M059J (cell line): ENCODE results near the gene COL4A4. TPM values are rescaled to one million over a fixed set of nuclear protein-coding genes. Genes with fewer than 3 reads are reported as not detected.

ENCODE experiments used
- DNase-seq: peaks from one replicate; pipeline ENCODE4 v3.0.0-alpha.2; 2012; ENCODE audit warnings: low read depth
- total RNA-seq: library from RNA; depleted of rRNA; stranded (reverse); fragments of >200 nt; shearing (Covaris generic); gene quantifications from 2 replicates; pipeline ENCODE4 v1.2.3, GENCODE V29; 2014

Gene COL4A4
- total RNA-seq, 1 experiment from 2014 or later: 0.89 TPM

- DNase-seq: no peak
These were observed 2.1 kb downstream of the COL4A4 start for GRCh38 chr2:227161947-227162346.

GRCh38 chr2:227160164-227160563 lies 3.8 kb downstream of the COL4A4 start:
- DNase-seq: no peak

GRCh38 chr2:227154986-227155774 lies 8.8 kb downstream of the COL4A4 start:
- peak; percentile 43 for DNase-seq

DNA sequence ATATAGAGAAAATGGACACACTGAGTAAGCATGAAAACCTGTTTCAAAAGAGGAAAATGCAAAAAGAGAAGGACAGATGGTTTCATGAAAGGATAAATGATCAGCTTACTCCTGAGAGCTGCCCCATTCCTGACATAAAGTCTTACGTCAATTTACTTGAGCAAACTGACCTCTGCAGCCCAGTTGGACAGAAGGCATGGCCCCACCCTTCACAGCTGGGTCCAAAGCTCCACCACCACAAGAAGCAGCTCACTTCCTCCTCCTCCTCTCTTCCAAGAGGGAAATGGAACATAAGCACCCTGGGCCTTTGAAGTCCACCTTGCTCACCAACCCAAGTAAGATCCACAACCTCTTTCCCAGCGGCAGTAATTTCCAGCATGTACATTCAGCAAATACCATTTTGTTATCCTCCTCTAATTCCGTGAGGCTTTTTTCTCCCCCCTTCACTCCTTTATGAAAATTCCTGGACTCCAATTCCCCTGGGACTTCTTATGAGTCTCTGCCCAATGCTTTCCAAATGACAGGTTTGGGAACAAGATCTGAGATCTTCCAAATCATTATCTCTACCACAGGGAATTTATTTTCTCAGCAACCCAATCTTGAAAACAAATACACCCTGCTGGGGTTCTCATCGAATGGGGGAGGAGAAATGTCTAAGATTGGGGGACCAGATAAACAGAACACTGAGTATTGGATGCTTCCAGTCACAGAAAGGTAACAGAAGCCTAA lies 10.1 kb downstream of the COL4A4 start:
- DNase-seq: no peak

DNA sequence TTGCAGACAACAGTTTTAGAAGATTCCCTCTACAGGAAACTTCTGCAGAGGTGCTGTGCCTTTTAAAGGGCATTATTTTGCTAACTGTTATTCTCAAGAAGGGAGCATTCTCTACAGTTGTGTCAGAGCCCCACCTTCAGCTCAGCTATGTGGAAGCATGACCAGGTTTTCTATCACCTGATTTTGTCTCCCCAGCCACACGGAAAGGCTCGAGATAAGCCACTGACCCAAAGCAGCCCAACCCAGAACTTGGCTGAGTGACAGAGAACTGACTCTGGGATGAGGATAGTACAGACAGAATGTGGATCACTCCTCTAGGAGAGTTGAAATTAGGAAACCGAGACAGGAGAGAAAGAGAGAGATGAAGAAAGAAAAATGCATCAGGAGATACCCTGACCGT lies 10.7 kb downstream of the COL4A4 start:
- no peak for DNase-seq

- no peak for DNase-seq
These were observed 11.8 kb downstream of the COL4A4 start for GRCh38 chr2:227152093-227152766.

DNA sequence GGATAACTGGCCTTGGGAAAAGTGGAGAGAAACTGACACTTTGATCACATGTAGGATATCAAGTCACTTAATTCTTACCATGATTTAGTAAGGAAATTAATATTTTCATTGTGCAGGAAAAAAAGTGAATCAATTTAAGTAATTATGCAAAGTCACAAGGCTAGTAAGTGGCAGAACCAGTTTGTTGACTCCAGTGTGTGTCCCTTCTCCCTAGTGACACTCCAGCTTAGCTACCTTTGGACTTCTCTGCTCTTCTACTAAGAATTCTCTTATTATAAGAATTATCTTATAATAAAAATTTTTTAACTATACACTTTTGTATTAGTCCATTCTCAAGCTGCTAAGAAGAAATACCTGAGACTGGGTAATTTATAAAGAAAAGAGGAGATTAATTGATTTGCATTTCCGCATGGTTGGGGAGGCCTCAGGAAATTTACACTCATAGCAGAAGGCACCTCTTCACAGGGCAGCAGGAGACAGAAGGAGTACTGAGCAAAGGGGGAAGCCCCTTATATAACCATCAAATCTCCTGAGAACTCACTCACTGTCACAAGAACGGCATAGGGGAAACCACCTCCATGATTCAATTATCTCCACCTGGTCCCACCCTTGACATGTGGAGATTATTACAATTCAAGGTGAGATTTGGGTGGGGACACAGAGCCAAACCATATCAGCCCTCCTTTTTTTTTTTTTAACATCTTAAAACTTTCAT lies 13.6 kb downstream of the COL4A4 start:
- no peak for DNase-seq

DNA sequence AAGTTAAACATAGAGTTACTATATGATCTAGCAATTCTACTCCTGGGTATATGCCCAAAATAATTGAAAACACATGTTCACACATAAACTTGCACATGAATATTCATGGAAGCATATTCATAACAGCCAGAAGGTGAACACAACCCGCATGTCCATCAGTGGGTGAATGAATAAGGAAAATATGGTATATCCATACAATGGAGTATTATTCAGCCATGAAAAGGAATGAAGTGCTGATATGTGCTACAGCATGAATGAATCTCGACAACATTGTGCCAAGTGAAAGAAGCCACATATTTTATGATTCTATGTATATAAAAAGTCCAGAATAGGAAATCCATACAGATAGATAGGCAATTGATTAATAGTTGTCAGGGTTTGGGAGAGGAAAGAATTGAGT lies 15.9 kb downstream of the COL4A4 start:
- DNase-seq: no peak

DNA sequence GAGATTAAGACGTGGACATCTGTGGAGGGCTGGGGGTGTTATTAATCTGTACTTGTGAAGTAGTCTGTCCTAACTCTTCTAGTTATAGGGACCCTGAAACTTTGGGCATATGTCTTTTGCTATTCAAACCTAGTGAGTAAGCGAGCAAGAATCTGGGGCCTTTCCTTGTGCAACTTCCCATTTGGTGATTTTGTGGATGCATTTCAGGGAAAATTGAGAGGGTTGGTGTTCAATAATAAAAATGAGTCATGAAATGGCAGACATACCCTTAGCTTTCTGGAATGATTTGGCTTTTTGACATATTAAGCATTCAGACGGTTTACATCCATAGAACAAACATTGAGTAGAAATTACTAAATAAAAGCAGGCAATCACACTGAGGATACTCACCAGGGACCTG lies 17.0 kb downstream of the COL4A4 start:
- DNase-seq: peak; percentile 18

DNA sequence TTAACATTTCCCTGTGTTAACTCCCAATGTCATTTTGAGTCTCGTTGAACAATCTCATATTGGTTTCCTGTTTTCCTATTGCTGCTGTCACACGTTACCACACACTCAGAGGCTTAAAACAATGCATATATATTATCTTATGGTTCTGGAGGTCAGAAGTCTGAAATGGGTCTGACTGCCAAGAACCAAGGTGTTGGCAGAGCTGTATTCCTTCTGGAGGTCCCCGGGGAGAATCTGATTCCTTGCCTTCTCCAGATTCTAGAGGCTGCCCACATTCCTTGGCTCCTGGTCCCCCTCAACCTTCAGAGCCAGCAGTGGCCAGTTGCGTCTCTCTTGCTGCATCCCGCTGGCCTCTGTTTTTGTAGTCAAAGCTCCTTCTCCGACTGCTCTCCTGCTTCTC lies 17.5 kb downstream of the COL4A4 start:
- no peak for DNase-seq

- no peak for DNase-seq
These were observed 20.1 kb downstream of the COL4A4 start for GRCh38 chr2:227143895-227144294.

GRCh38 chr2:227141301-227141700 lies 22.7 kb downstream of the COL4A4 start:
- no peak for DNase-seq

DNA sequence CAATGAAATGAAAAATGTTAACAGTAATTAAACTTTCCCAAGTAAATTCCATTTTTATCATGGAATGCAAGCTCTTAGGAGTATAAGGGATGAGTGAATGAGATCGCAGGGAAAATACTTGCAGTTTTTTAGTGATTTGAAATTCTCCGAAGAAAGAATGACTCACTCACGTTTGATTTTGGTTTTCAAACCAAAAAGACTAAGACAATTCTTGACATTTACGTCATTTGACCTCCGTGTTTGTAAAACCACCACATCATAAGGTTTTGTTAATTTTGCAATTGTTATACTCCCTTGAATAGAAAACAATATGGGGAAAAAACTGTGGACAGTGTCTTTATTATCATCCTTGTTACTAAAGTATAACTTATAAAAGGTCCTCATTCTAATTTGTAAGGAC lies 29.4 kb downstream of the COL4A4 start:
- no peak for DNase-seq

GRCh38 chr2:227132986-227133385 lies 31.0 kb downstream of the COL4A4 start:
- DNase-seq: no peak

GRCh38 chr2:227130636-227131035 lies 33.4 kb downstream of the COL4A4 start:
- no peak for DNase-seq

GRCh38 chr2:227127201-227127600 lies 36.8 kb downstream of the COL4A4 start:
- DNase-seq: no peak

GRCh38 chr2:227125506-227125905 lies 38.5 kb downstream of the COL4A4 start:
- DNase-seq: peak; percentile 9

GRCh38 chr2:227124811-227125210 lies 39.2 kb downstream of the COL4A4 start:
- no peak for DNase-seq

DNA sequence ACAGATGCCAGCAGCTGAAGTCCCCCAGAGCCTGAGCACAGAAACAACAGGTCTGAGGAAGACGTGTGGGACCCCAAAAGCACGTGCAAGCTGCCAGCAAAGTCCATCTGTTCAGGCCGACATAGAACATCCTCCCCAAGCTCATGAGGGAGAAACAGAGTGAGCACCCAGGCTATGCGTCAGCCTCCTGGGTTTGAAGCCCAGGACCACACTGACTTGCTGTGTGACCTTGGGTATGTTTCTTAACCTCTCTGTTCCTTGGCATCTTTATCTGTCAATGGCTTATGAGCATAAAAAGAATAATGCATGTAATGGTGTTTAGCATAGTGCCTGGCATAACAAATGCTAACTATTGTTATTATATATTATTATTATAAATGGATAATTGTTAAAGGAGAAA lies 40.3 kb downstream of the COL4A4 start:
- no peak for DNase-seq

GRCh38 chr2:227118353-227118752 lies 45.7 kb downstream of the COL4A4 start:
- DNase-seq: no peak

- no peak for DNase-seq
These were observed 46.2 kb downstream of the COL4A4 start for GRCh38 chr2:227117852-227118251.

DNA sequence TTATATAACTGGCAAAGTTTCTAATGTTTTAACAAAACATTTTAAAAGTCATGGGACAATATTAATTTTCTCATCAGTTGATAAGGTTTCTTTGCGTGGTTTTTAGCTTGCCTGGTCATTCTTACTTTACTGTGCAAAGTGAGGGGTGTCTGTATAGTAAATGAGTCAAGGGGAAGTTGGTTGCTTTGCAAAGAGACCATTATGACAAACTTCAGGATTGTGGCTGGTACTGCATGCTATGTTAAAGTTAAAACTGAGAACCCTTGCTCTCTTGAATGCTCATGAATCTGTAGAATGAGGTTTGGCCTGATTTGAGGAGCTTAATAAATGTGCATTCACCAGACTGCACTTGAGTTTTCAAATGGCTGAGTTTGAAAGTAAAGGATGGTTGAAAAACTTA lies 47.0 kb downstream of the COL4A4 start:
- no peak for DNase-seq
